Measurements from ENCODE around the gene KIF5A.
"Not testable (repeated sequence)": the region's sequence is repeated elsewhere in the genome, so short reads cannot be mapped to it uniquely, and the experiment has no call there.

Gene KIF5A

GRCh38 chr12:57609781-57610553 lies 60.1 kb downstream of the KIF5A start:
- no peak for DNase-seq

- no peak for DNase-seq
Measured at GRCh38 chr12:57610554-57611107, 60.8 kb downstream of the KIF5A start.

GRCh38 chr12:57611108-57611826 lies 61.4 kb downstream of the KIF5A start, which contains the start of gene ARHGEF25:
Gene ARHGEF25, plus strand, starts transcription at chr12:57611435. Its CDS starts 460 bp downstream, at chr12:57611895.
- no peak for DNase-seq

DNA sequence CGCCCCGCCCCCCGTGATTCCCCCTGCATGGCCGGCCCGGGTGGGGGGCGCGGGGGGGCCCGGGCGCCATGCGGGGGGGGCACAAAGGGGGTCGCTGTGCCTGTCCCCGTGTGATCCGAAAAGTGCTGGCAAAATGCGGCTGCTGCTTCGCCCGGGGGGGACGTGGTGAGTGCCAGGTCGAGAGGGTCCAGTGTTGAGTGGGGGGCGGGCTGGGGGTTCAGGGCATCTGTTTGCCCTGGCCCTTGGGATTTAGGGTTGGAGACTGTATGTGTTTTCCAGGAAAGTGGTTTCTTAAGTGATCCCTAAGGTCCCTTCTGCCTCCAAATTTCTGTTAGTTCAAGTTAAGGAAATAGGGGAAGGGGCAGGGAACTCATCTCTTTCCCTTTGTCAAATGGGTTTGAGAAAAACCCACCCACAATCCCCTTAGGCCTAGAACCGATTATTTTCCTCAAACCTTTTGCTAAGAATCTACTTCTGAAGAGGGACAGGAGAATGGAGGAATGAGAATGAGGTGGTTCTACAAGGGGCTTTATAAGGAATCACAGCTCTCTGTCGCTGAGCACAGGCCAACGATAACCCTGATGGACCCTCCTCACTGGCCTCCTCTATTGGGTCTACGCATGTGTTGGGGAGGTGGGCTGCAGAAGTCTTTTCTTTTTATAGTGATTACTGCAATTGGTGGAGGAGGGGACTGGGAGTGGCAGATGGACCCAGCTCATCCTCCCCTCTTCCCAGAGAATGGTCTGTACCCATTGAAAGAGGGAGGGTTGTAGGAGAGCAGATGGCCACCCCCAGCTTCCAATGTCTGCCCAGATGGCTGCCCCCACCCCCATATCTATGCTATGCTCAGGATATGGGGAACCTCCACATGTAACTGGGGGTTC lies 62.2 kb downstream of the KIF5A start:
- DNase-seq, result no peak

DNA sequence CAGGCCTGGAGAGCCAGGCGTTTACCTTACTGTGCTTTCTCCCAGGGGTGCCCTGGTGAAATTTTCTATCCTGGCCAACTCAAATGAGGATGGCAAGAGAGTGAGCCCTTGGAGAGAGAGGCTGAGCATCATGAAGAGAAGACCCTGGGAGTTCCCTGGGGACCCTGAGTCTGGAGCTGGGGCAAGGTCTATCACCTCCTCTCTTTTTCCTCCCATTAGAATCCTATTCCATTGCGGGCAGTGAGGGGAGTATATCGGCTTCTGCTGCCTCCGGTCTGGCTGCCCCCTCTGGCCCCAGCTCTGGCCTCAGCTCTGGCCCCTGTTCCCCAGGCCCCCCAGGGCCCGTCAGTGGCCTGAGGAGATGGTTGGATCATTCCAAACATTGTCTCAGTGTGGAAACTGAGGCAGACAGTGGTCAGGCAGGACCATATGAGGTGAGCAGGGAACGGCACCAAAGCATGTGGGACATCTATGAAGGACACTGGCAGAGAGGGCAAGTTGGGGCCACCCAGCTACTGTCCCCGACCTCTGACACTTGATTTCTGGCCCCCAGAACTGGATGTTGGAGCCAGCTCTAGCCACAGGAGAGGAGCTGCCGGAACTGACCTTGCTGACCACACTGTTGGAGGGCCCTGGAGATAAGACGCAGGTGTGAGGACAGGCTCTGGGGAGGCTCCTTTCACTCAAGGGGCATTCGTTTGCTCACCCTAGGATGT lies 63.0 kb downstream of the KIF5A start:
- no peak for DNase-seq

- DNase-seq, result no peak
Measured at GRCh38 chr12:57613427-57614109, 63.7 kb downstream of the KIF5A start.

- DNase-seq, result no peak
Measured at GRCh38 chr12:57614178-57614947, 64.5 kb downstream of the KIF5A start.

- no peak for DNase-seq
Measured at GRCh38 chr12:57614948-57615500, 65.2 kb downstream of the KIF5A start.

GRCh38 chr12:57615637-57616036 lies 65.8 kb downstream of the KIF5A start:
- no peak for DNase-seq

GRCh38 chr12:57616383-57617101 lies 66.7 kb downstream of the KIF5A start:
- DNase-seq, result no peak

DNA sequence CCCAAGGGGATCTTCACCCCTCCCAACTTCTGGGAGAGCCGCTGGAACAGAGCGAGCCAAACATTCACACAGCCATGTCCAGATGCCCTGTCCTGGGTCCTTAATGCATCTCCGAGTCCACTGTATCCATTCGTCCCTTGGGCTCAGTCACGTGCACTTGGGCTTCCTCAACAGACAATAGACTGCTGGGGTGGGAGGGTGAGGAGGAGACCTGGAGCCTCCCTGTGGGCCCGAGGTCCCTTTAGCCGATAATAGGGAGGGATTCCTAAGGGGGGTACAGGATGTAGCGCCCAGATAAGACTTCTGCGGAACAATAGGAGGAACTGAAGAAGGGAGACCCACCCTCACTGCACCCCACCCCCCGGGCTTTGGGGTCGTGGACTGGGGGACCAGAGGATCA lies 68.1 kb downstream of the KIF5A start:
- no peak for DNase-seq

- not testable (repeated sequence) for DNase-seq
Measured at GRCh38 chr12:57618431-57618830, 68.6 kb downstream of the KIF5A start.

- DNase-seq, result no peak
Measured at GRCh38 chr12:57618966-57619433, 69.2 kb downstream of the KIF5A start.

DNA sequence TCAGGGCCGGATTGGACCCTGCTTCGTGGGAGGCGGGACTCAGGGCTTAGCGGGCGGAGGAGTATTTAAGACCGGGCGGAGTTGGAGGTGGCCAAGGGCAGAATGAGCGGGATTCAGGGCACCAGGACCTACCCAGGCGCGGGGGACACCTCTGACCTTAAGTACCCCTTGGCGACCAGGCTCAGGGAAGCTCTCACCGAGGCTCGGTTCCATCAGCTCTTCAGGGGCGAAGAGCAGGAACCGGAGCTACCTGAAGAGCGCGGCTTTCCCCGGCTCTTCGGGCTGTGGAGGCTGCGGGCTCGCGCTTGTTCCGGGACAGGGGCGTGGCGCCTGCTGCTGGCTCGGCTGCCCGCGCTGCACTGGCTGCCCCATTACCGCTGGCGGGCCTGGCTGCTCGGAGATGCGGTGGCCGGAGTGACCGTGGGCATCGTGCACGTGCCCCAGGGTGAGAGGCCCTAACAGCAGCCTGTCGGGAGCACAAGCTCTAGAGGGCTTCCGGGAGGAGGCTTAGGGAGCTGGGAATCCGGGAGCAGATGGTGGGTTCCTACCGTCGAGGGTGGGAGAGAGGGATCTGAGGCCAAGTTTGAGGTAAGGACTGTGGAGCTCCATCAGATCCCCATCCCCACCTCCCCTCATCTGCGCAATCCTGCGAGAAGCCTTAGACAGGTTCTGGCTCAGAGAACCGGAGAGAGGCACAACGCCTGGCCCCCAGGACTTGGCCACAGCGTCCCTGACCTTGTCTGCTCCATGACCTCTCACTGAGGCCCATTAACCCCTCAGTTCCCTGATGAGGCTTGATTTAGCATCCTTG lies 69.8 kb downstream of the KIF5A start:
- no peak for DNase-seq

DNA sequence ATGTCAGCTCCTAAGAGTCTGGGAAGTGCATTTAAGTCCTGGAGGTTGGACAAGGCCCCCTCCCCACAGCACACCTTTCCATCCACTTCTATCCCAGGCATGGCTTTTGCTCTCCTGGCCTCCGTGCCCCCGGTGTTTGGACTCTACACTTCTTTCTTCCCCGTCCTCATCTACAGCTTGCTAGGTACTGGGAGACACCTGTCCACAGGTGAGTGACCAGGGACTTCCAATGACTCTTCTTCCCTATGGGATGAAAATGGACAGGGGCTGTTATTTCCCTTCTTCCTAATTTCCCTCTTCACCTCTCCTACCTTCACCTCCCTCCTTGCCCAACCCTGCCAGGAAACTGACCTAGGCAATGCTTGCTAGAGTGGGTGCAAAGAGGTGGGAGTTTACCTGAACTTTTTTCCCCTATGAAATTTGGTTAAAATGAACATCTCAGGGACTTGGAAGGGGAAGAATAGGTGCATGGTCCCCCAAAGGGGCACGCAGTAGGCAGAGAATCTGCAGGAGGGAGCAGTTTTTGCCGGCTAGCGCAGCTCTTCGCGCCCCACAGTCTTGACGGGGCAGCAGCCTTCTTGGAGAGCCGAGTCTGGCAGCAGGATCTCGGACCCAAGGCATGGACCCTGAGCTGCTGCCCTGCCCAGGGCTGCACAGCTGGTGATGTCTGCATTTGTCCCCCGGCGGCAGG lies 70.5 kb downstream of the KIF5A start:
- no peak for DNase-seq

GRCh38 chr12:57620936-57621496 lies 71.2 kb downstream of the KIF5A start:
- DNase-seq, result no peak

DNA sequence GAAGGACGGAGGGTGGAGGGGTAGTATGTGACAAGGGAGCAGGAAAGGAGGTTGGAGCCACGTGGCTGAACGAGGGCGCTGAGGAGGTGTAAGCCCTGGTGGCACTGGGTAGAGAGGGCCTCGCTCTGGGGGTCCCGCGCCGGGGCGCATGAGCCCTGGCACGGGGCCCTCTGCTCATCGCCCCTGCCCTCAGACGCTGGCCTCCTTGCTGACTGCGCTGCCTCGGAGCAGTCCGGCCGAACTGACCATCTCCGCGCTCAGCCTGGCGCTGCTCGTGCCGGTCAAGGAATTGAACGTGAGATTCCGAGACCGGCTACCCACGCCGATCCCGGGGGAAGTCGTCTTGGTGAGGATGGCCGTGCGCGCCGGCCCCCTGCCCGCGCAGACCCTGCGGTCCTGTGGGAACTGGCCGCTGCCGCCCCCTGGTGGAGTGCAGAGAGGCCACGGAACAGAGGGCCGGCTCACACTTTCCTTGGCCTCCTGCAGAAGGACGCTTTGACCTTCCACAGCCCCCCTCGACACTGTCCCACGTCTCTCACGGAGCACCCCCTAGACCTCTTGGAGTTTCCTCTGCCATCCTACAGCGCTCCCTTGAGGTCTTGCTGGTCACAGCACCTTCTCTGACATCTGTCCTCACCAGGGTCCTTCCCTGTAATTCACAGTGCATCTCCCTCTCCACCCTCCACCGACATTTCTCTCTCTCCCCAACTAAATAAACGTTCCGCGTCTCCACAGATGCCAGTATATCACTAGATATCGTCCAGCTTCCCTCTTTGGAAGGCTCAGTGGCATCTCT lies 71.9 kb downstream of the KIF5A start:
- no peak for DNase-seq
